PFSK-1 (cell line): Measurements from ENCODE around the gene BTF3L4.

Experiments
- FOXP2 ChIP-seq: optimal IDR thresholded peaks from 2 replicates; pipeline ENCODE3; 2011; ENCODE audit warnings: borderline replicate concordance, control low read depth, inconsistent platforms; ENCODE audit not compliant: insufficient read depth; ENCODE audit errors: extremely low read length, extremely low read depth
- POLR2AphosphoS5 ChIP-seq: IDR thresholded peaks from 2 replicates; pipeline ENCODE4 v1.6.1; 2012; ENCODE audit warnings: low read depth, mild to moderate bottlenecking, control low read depth, low read length, moderate library complexity
- SIN3A ChIP-seq: IDR thresholded peaks from 2 replicates; pipeline ENCODE4 v1.6.1; 2012; ENCODE audit warnings: mild to moderate bottlenecking, low read length, moderate library complexity, borderline replicate concordance; ENCODE audit not compliant: insufficient read depth
- TAF1 ChIP-seq: IDR thresholded peaks from 2 replicates; pipeline ENCODE4 v1.6.1; 2012; ENCODE audit warnings: low read length, control low read depth, borderline replicate concordance; ENCODE audit not compliant: insufficient read depth
- TF ChIP-seq, protein P1 (sequence below), 2 experiments: IDR thresholded peaks; 2 replicates each; pipeline versions ENCODE4 v1.6.1 to v1.8.0; 2011 to 2012; ENCODE audit warnings: low read depth in 2 of 2, low read length in 2 of 2, control low read depth in 1 of 2, inconsistent platforms in 1 of 2, mild to moderate bottlenecking in 1 of 2, moderate library complexity in 1 of 2; ENCODE audit not compliant: insufficient read depth in 1 of 2

DNA sequence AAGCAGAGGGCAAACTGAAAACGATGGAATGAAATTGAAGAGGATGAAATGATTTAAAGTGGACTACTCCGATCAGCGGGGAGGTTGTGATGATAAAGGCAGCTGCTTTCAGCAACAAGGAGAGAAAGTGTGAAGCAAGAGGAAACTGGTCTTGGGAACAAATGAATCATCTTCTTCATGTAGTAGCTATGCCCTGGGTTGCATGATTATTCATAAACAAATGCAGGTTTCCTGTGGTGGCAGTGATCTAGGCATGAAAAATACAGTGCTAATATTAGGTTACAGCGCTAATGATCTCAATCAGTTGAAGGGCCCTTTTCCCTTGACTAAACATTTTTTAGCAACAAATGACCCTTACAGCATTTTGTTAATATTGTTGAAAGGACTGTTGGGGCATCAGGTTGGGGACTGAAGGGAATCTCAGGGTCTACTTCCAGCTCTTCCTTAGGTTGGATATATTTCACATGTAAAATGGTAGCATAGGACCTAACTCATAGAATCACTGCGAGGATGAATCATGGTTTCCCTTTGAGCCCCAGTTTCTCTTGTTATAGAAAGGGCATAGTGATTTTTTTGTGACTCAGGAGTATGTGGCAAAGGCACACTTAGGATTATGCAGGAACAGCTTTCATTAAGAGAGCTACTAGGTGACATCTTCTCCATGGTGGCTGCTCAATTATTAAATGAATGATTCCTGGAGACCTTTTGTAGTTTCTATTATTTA lies 83.9 kb downstream of the BTF3L4 start:
- no peak for TF ChIP-seq POLR2AphosphoS5
- no peak for TF ChIP-seq TAF1
- TF ChIP-seq SIN3A, result no peak
- TF ChIP-seq, protein P1, sequence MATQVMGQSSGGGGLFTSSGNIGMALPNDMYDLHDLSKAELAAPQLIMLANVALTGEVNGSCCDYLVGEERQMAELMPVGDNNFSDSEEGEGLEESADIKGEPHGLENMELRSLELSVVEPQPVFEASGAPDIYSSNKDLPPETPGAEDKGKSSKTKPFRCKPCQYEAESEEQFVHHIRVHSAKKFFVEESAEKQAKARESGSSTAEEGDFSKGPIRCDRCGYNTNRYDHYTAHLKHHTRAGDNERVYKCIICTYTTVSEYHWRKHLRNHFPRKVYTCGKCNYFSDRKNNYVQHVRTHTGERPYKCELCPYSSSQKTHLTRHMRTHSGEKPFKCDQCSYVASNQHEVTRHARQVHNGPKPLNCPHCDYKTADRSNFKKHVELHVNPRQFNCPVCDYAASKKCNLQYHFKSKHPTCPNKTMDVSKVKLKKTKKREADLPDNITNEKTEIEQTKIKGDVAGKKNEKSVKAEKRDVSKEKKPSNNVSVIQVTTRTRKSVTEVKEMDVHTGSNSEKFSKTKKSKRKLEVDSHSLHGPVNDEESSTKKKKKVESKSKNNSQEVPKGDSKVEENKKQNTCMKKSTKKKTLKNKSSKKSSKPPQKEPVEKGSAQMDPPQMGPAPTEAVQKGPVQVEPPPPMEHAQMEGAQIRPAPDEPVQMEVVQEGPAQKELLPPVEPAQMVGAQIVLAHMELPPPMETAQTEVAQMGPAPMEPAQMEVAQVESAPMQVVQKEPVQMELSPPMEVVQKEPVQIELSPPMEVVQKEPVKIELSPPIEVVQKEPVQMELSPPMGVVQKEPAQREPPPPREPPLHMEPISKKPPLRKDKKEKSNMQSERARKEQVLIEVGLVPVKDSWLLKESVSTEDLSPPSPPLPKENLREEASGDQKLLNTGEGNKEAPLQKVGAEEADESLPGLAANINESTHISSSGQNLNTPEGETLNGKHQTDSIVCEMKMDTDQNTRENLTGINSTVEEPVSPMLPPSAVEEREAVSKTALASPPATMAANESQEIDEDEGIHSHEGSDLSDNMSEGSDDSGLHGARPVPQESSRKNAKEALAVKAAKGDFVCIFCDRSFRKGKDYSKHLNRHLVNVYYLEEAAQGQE (IDR thresholded peaks at IDR 0.05; ENCODE audit: insufficient read depth in 1 of 2, low read depth in 2 of 2, low read length in 2 of 2), result no peak
- no peak for TF ChIP-seq FOXP2
